Naive thymus-derived CD8-positive, alpha-beta T cell (primary cell): ENCODE data around the gene ZDHHC14. TPM values are rescaled to one million over a fixed set of nuclear protein-coding genes. Genes with fewer than 3 reads are reported as not detected.
A peak's percentile ranks its signal among the peaks of the same experiment; 100 is the strongest.
"Not testable (repeated sequence)": the region's sequence is repeated elsewhere in the genome, so short reads cannot be mapped to it uniquely, and the experiment has no call there.

ENCODE experiments used
- ATAC-seq, 2 donors: fragments of 150-1000 bp; cut with Tn5 transposase in 1 of 2; sonication (Bioruptor Pico), chemical (Tn5 transposase) in 1 of 2; 1 replicate in 1 of 2; 2 replicates in 1 of 2; pipeline ENCODE4 v1.10.0; 2021; ENCODE audit warnings: mild to moderate bottlenecking in 2 of 2, moderate library complexity in 2 of 2
- POLR2A ChIA-PET: fragments of 350-600 bp; sonication (Branson Sonifier 250); formaldehyde crosslinking; loops from one replicate; lab custom pipeline; 2021; ENCODE audit warnings: antibody characterized with exemption; lab: Charles Lee
- DNase-seq, 10 donors: peaks; one replicate each; pipeline versions ENCODE4 v3.0.0 to v3.0.0-alpha.2; 2020 to 2022
- H3K27ac Mint-ChIP-seq, 10 donors: one replicate each; pipeline ENCODE4 v1.8.0; 2020 to 2022; ENCODE audit warnings: mild to moderate bottlenecking in 10 of 10, mixed read lengths in 10 of 10, moderate library complexity in 4 of 10, inconsistent platforms in 1 of 10
- H3K27me3 Mint-ChIP-seq, 5 donors: one replicate each; pipeline ENCODE4 v1.8.0; 2021 to 2022; ENCODE audit warnings: mixed read lengths in 5 of 5
- H3K36me3 Mint-ChIP-seq, 3 donors: one replicate each; pipeline ENCODE4 v1.8.0; 2020 to 2022; ENCODE audit warnings: mixed read lengths in 3 of 3, mild to moderate bottlenecking in 2 of 3, inconsistent platforms in 1 of 3
- H3K4me1 Mint-ChIP-seq, 4 donors: one replicate each; pipeline ENCODE4 v1.8.0; 2021 to 2022; ENCODE audit warnings: mixed read lengths in 4 of 4
- H3K4me3 Mint-ChIP-seq, 10 donors: one replicate each; pipeline ENCODE4 v1.8.0; 2020 to 2022; ENCODE audit warnings: mild to moderate bottlenecking in 10 of 10, mixed read lengths in 10 of 10, moderate library complexity in 6 of 10, inconsistent platforms in 1 of 10
- H3K9me3 Mint-ChIP-seq, 9 donors: one replicate each; pipeline ENCODE4 v1.8.0; 2020 to 2022; ENCODE audit warnings: mixed read lengths in 9 of 9, mild to moderate bottlenecking in 3 of 9, inconsistent platforms in 1 of 9, moderate library complexity in 1 of 9
- polyA plus RNA-seq, 3 donors: library from polyadenylated mRNA; unstranded; fragments of 300-500 nt; fragmentation: Illumina TruSeq; gene quantifications; one replicate each; pipeline ENCODE4 v1.2.3, GENCODE V29; 2021
- total RNA-seq, 8 experiments: library from RNA in 2 of 8; stranded (reverse) in 2 of 8; gene quantifications; one replicate each; pipeline ENCODE4 v1.2.3 and lab custom pipeline; 2021 to 2026

Gene ZDHHC14
- total and polyA plus RNA-seq, 5 experiments from 2014 or later, result 0.09 to 1.9 (median 1.4) TPM

DNA sequence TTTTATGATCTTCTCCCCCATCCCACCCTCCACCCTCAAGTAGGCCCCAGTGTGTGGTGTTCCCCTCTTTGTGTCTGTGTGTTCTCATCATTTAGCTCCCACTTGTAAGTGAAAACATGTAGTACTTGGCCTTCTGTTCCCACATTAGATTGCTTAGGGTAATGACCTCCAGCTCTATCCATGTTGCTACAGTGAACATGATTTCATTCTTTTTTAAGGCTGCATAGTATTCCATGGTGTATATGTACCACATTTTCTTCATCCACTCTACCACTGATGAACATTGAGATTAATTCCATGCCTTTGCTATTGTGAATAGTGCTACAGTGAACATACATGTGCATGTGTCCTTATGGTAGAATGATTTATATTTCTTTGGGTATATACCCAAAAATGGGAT lies 196.0 kb downstream of the ZDHHC14 start:
- POLR2A ChIA-PET, DNase-seq, H3K9me3 Mint-ChIP-seq, H3K27me3 Mint-ChIP-seq, ATAC-seq, H3K4me1 Mint-ChIP-seq, H3K4me3 Mint-ChIP-seq, H3K36me3 Mint-ChIP-seq: not testable (repeated sequence)
- peak overlapping the region in 4 of 10 donors; percentile 9 to 55 (median 32) for H3K27ac Mint-ChIP-seq

DNA sequence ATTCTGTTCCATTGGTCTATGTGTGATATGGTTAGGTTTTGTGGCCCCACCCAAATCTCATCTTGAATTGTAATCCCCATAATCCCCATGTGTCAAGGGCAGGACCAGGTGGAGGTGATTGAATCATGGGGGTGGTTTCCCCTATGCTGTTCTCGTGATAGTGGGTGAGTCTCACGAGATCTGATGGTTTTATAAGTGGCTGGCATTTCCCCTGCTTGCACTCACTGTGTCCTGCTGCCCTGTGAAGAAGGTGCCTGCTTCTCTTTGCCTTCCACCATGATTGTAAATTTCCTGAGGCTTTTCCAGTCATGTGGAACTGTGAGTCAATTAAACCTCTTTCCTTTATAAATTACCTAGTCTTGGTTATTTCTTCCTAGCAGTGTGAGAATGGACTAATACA lies 197.5 kb downstream of the ZDHHC14 start:
- DNase-seq, result peak in 1 of 10 donors; percentile 13
- POLR2A ChIA-PET, result interaction anchor here (0.7 kb wide), 1 partner anchor 18 kb away, joined by 7 read pairs; no protein-coding TSS in a partner anchor
- H3K4me1 Mint-ChIP-seq, ATAC-seq, H3K27ac Mint-ChIP-seq, H3K27me3 Mint-ChIP-seq, H3K4me3 Mint-ChIP-seq, H3K36me3 Mint-ChIP-seq: not testable (repeated sequence)
- H3K9me3 Mint-ChIP-seq, result peaks cover 0 to 13% (median 3%) of the 10 kb centered on the region in 9 donors

DNA sequence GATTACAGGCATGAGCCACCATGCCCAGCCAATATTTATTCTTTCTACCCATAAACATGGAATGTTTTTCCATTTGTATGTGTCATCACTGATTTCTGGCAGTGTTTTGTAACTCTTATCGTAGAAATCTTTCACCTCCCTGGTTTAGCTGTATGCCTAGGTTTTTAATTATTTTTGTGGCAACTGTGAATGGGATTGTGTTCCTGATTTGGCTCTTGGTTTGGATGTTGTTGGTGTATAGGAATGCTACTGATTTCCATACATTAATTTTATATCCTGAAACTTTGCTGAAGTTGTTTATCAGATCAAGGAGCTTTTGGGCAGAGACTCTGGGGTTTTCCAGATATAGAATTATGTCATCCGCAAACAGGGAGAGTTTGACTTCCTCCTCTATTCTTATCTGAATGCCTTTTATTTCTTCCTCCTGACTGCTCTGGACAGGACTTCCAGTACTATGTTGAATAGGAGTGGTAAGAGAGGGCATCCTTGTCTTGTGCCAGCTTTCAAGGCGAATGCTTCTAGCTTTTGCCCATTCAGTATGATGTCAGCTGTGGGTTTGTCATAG lies 198.6 kb downstream of the ZDHHC14 start:
- peaks cover 0 to 13% (median 3%) of the 10 kb centered on the region in 9 donors for H3K9me3 Mint-ChIP-seq
- no peak for DNase-seq
- peaks cover 0 to 5% (median 0%) of the 10 kb centered on the region in 5 donors for H3K27me3 Mint-ChIP-seq
- H3K4me1 Mint-ChIP-seq, result peaks cover 0 to 5% (median 4%) of the 10 kb centered on the region in 4 donors
- ATAC-seq, result no peak
- no peak overlapping the region for H3K4me3 Mint-ChIP-seq
- POLR2A ChIA-PET, result no interaction called here
- H3K36me3 Mint-ChIP-seq, result peaks cover 0 to 3% (median 0%) of the 10 kb centered on the region in 3 donors
- no peak overlapping the region for H3K27ac Mint-ChIP-seq

DNA sequence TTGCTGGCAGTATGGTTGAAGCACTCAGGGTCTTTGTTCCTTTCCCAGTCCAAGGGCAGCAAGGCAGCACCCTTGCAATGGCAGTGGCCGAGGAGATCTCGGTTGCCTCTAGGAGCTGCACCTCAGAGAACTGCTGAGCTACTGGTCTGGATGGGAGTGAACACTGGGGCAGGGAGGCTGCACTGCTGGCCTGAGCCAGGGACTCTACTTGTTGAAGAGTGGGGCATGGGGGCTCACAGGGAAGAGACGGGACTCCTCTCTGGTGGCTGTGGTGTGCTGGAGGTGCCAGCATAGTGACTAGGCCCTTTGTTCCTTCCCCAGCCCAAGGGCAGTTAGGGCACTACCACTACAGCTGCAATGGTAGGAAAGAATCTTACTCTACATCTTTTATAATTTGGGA lies 203.0 kb downstream of the ZDHHC14 start:
- Mint-ChIP-seq H3K36me3 (peaks cover 0 to 5% (median 0%) of the 10 kb centered on the region in 3 donors), H3K27me3 (peaks cover 0 to 5% (median 0%) of the 10 kb centered on the region in 5 donors), H3K9me3 (peaks cover 0 to 14% (median 5%) of the 10 kb centered on the region in 9 donors), H3K27ac (no peak overlapping the region), H3K4me1 (peaks cover 9 to 22% (median 19%) of the 10 kb centered on the region in 4 donors), H3K4me3 (no peak overlapping the region)
- POLR2A ChIA-PET, result no interaction called here
- no peak for ATAC-seq
- DNase-seq, result no peak

DNA sequence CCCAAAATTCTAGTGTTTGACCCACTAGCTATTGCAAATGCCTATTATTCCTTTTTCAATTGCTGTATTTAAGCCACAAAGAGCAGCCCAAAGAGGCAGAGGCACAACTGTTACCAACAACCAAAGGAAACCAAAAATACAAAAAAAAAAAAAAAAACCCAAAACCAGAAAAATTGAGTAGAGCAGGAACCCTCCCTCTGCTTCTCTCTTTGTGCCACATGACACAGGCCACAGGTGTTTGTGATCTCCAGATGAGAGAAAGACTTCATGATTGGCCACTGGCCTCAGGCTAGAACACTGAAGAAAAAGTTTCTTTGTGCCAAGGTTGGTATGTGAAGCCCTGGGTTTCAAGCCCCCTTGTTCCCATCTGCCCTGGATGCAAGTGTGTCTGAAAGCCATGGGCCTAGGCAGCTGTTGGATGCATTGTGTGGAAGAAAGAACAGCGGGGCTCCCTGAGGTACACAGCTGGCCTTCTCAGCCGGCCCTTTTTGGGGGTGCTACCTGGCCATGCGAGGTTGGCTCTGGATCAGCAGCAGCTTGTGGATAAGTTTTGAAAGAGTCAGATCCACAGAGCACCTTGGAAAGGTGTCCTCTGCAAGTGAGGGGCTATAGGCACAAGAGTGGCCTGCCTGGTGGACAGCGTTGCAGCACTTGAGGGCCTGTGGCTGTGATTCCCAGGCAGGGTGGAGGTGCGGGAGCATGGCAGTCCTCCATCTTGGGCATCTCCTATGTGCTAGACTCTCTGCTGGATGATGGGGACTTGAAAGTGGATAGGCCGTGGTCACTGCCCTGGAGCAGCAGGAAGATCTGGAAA lies 204.5 kb downstream of the ZDHHC14 start:
- Mint-ChIP-seq H3K27ac (peak overlapping the region in 2 of 10 donors; percentile 56 to 77), H3K36me3 (peaks cover 4 to 13% (median 7%) of the 10 kb centered on the region in 3 donors), H3K9me3 (peaks cover 4 to 27% (median 19%) of the 10 kb centered on the region in 9 donors), H3K4me3 (peak overlapping the region in 4 of 10 donors; percentile 14 to 64 (median 27)), H3K27me3 (peaks cover 0 to 5% (median 0%) of the 10 kb centered on the region in 5 donors), H3K4me1 (peaks cover 10 to 22% (median 16%) of the 10 kb centered on the region in 4 donors)
- ATAC-seq (peak; percentile 85 to 99), DNase-seq (peak in 6 of 10 donors; percentile 12 to 67 (median 40))
- POLR2A ChIA-PET, result no interaction called here

DNA sequence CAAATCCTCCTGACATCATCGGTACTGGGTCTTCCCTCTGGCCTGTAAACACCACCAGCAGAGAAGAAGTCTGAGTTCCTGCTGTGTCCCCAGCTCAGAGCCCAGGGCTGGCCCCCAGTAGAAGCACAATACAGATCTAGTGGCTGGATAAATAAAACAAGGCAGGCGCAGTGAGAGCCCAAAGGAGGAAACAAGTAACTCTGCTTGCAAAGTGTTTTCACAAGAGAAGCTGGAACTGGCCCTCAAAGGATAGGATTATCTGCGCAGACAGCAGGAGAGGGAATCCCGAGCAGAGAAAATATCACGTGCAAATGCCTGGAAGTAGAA lies 205.1 kb downstream of the ZDHHC14 start:
- POLR2A ChIA-PET, result interaction anchor here (0.6 kb wide), 1 partner anchor 130 kb away, joined by 3 read pairs; no protein-coding TSS in a partner anchor
- no peak for ATAC-seq
- Mint-ChIP-seq H3K27ac (no peak overlapping the region), H3K36me3 (peaks cover 4 to 14% (median 7%) of the 10 kb centered on the region in 3 donors), H3K4me1 (peaks cover 10 to 22% (median 16%) of the 10 kb centered on the region in 4 donors), H3K27me3 (peaks cover 0 to 5% (median 0%) of the 10 kb centered on the region in 5 donors), H3K4me3 (no peak overlapping the region), H3K9me3 (peaks cover 4 to 29% (median 20%) of the 10 kb centered on the region in 9 donors)
- DNase-seq, result no peak

DNA sequence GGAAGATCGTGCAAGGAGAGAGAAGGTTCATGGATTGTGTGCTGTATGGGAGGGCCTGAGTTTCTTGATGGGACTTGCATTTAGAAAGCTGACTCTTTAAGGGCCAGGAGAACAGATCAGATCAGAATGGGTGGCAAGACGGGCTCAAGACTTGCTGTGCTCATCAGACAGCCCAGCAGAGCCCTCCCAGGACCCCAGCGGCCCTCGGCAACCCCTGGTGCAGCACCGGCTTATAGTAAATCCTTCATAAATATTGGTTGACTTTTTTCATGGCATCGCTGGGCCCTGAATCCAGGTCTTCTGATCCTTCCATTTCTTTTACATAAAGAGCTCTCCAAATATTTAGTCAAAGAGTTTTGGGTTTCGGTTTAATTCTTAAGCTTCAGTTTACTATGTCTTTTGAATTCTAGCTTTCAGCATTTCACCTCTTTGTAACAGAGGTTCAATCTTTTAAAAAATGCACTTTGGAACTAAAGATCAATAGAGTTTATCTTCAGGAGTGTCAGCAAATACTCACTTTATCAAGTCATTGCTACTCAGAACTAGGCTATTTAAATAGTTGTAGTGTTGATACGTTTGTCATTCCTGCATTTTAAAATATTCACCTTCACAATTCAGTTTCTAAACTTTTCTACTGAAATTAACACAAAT lies 205.6 kb downstream of the ZDHHC14 start:
- peaks cover 0 to 5% (median 0%) of the 10 kb centered on the region in 5 donors for H3K27me3 Mint-ChIP-seq

DNA sequence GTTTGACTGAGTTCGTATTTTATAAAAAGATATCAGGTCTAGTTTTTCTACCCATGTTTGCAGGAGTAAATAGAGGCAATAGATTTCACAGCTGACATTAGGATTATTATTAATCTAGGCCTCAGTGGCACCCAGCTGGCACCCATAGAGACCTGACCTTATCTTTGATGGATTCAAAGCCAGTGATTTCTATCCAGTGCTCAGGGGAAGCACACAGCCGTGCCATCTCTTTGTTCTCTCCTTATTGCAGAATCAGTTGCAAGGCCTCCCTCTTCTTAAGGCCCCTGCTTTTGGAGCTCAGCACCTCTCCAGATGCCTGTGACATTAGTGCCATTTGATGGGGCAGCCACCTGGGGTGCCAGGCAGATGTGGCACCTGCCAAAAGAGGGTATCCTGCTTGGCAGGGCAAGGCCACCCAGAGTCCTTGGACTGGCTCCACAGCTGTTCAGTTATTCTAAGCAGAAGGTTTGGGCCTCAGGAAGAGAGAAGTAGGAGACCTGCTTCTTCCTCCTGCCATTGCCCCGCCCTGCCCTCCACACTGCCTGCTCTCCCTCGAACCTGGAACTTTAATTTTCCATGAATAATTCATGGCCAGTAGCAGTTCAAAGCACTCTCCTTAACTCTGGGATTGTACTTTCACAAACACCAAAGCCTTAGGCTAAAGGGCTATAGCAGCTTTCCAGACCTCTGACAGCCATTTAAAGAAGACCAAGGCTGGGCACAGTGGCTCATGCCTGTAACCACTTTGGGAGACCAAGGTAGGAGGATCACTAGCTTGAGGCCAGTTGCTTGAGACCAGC lies 206.3 kb downstream of the ZDHHC14 start:
- POLR2A ChIA-PET, result interaction anchor here (1.0 kb wide), 1 partner anchor 60 kb away, joined by 3 read pairs; no protein-coding TSS in a partner anchor
- H3K4me1 Mint-ChIP-seq, result peaks cover 10 to 22% (median 16%) of the 10 kb centered on the region in 4 donors

More for the DNA sequence above, 205.6 kb downstream of the ZDHHC14 start:
- POLR2A ChIA-PET, result interaction anchor here (0.6 kb wide), 1 partner anchor 130 kb away, joined by 3 read pairs; no protein-coding TSS in a partner anchor
- H3K9me3 Mint-ChIP-seq, result peaks cover 4 to 34% (median 25%) of the 10 kb centered on the region in 9 donors
- H3K4me1 Mint-ChIP-seq, result peaks cover 10 to 22% (median 16%) of the 10 kb centered on the region in 4 donors
- peaks cover 4 to 20% (median 7%) of the 10 kb centered on the region in 3 donors for H3K36me3 Mint-ChIP-seq
- no peak for DNase-seq
- ATAC-seq, result no peak
- H3K27ac Mint-ChIP-seq, result no peak overlapping the region
- H3K4me3 Mint-ChIP-seq, result no peak overlapping the region

DNA sequence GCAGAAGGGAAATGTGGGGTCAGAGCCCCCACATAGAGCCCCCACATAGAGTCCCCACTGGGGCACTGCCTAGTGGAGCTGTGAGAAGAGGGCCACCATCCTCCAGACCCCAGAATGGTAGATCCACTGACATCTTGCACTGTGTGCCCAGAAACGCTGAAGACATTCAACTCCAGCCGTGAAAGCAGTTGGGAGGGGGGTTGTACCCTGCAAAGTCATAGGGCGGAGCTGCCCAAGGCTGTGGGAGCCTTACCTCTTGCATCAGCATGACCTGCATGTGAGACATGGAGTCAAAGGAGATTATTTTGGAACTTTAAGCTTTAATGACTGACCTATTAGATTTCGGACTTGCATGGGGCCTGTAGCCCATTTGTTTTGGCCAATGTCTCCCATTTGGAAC lies 209.7 kb downstream of the ZDHHC14 start:
- H3K4me1 Mint-ChIP-seq, result peaks cover 4 to 11% (median 8%) of the 10 kb centered on the region in 4 donors
- POLR2A ChIA-PET, ATAC-seq, H3K4me3 Mint-ChIP-seq, H3K27me3 Mint-ChIP-seq, H3K27ac Mint-ChIP-seq, DNase-seq: not testable (repeated sequence)
- H3K9me3 Mint-ChIP-seq, result peaks cover 4 to 31% (median 21%) of the 10 kb centered on the region in 9 donors
- H3K36me3 Mint-ChIP-seq, result peaks cover 4 to 20% (median 7%) of the 10 kb centered on the region in 3 donors

More for the DNA sequence above, 206.3 kb downstream of the ZDHHC14 start:
- Mint-ChIP-seq H3K4me3 (no peak overlapping the region), H3K9me3 (peaks cover 4 to 35% (median 27%) of the 10 kb centered on the region in 9 donors), H3K27me3 (peaks cover 0 to 5% (median 0%) of the 10 kb centered on the region in 5 donors), H3K27ac (peak overlapping the region in 1 of 10 donors; percentile 19), H3K36me3 (peaks cover 4 to 20% (median 7%) of the 10 kb centered on the region in 3 donors)
- no peak for DNase-seq
- no peak for ATAC-seq

DNA sequence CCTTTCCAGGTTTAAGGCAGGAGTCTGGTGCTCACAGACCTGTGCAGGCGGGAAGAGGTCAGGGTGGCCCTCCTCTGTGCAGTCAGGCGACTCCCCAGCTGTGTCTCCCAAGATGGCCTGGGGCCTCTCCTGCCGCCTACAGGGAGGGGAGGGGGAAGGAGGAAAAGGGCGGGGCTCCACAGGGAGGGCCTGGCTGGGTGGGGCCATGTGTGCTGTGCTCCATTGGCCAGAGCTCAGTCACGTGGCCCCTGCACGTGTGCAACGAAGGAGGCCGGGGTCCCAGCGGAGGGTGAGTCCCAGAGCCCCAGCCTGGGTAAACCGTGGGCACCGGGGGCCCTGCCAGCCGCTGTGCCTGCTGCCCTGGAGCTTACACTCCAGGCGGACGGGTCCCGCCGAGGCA lies 211.6 kb downstream of the ZDHHC14 start:
- POLR2A ChIA-PET, result no interaction called here
- ATAC-seq (no peak), DNase-seq (no peak)
- H3K27me3 Mint-ChIP-seq, result no peaks in the 10 kb centered on the region
- peaks cover 4 to 20% (median 7%) of the 10 kb centered on the region in 3 donors for H3K36me3 Mint-ChIP-seq
- peak overlapping the region in 2 of 10 donors; percentile 63 to 65 for H3K4me3 Mint-ChIP-seq
- H3K9me3 Mint-ChIP-seq, result peaks cover 4 to 31% (median 21%) of the 10 kb centered on the region in 9 donors
- no peak overlapping the region for H3K27ac Mint-ChIP-seq
- H3K4me1 Mint-ChIP-seq, result peaks cover 0 to 2% (median under 1%) of the 10 kb centered on the region in 4 donors

DNA sequence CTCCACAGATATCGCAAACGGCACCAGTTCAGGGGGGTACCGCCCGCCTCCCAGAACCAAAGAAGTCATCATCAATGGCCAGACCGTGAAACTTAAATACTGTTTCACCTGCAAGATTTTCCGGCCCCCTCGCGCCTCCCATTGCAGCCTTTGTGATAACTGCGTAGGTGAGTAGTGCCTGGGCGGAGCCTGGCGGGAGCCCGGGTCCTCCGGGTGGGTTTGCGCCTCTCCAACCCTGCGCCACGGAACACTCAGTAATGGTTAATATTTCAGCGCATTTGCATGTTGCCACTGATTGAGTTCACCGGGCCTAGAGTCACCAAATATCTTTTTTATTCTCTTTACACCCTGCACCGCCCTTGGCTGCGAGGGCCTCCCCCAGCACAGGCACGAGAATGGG lies 212.0 kb downstream of the ZDHHC14 start:
- POLR2A ChIA-PET, result no interaction called here
- ATAC-seq (no peak), DNase-seq (no peak)
- H3K4me3 Mint-ChIP-seq, result peak overlapping the region in 3 of 10 donors; percentile 37 to 65 (median 63)
- H3K4me1 Mint-ChIP-seq, result peaks cover 0 to 3% (median 2%) of the 10 kb centered on the region in 4 donors
- peaks cover 4 to 20% (median 7%) of the 10 kb centered on the region in 3 donors for H3K36me3 Mint-ChIP-seq
- H3K9me3 Mint-ChIP-seq, result peaks cover 4 to 31% (median 21%) of the 10 kb centered on the region in 9 donors
- H3K27ac Mint-ChIP-seq, result peak overlapping the region in 2 of 10 donors; percentile 67 to 87
- no peaks in the 10 kb centered on the region for H3K27me3 Mint-ChIP-seq
